Neural cell (in vitro differentiated cells): ENCODE results near the gene SPDEF. TPM values are rescaled to one million over a fixed set of nuclear protein-coding genes. Genes with fewer than 3 reads are reported as not detected.

ENCODE experiments used
- H2AFZ ChIP-seq: fragments of 200-600, 300-800 bp; sonication (generic), shearing (Covaris generic); 2 replicates; pipeline ENCODE4 v1.6.0; 2014; ENCODE audit warnings: low read depth, mild to moderate bottlenecking, antibody characterized with exemption, low read length, moderate library complexity
- H3F3A ChIP-seq: fragments of 200-600 bp; shearing (Covaris generic); 2 replicates; pipeline ENCODE4 v1.6.1; 2016; ENCODE audit warnings: mild to moderate bottlenecking, moderate library complexity, mixed read lengths, antibody characterized with exemption, low read length; ENCODE audit not compliant: insufficient read depth, poor library complexity, severe bottlenecking
- H3K27ac ChIP-seq: fragments of 200-600, 300-800 bp; sonication (generic), shearing (Covaris generic); 2 replicates; pipeline ENCODE4 v1.5.1; 2014; ENCODE audit warnings: mild to moderate bottlenecking, low read length, moderate library complexity
- H3K27me3 ChIP-seq: fragments of 300-800, 200-600 bp; sonication (generic), shearing (Covaris generic); 2 replicates; pipeline ENCODE4 v1.6.0; 2014; ENCODE audit warnings: mild to moderate bottlenecking, low read depth, low read length, moderate library complexity; ENCODE audit not compliant: insufficient read depth
- H3K36me3 ChIP-seq: fragments of 300-800, 200-600 bp; sonication (generic), shearing (Covaris generic); 2 replicates; pipeline ENCODE4 v1.5.1; 2014; ENCODE audit warnings: mild to moderate bottlenecking, antibody characterized with exemption, low read length, moderate library complexity; ENCODE audit not compliant: insufficient read depth
- H3K4me2 ChIP-seq: fragments of 300-800, 200-600 bp; sonication (generic), shearing (Covaris generic); 2 replicates; pipeline ENCODE4 v1.6.0; 2014; ENCODE audit warnings: mild to moderate bottlenecking, low read length
- H3K4me3 ChIP-seq: fragments of 300-800, 200-600 bp; sonication (generic), shearing (Covaris generic); 2 replicates; pipeline ENCODE4 v1.5.1; 2014; ENCODE audit warnings: mild to moderate bottlenecking, low read length, moderate library complexity
- H3K79me2 ChIP-seq: fragments of 200-600 bp; shearing (Covaris generic); replicated peaks from 2 replicates; pipeline ENCODE4 v1.6.0; 2014; ENCODE audit warnings: mild to moderate bottlenecking, low read length, moderate library complexity; ENCODE audit not compliant: insufficient read depth
- H3K9ac ChIP-seq: fragments of 300-800, 200-600 bp; sonication (generic), shearing (Covaris generic); 2 replicates; pipeline ENCODE4 v1.6.1; 2016; ENCODE audit warnings: mild to moderate bottlenecking, low read length, mixed read lengths
- H3K9me2 ChIP-seq: fragments of 200-600 bp; shearing (Covaris generic); 2 replicates; pipeline ENCODE4 v1.6.1; 2016; ENCODE audit warnings: mild to moderate bottlenecking, low read length, mixed read lengths; ENCODE audit not compliant: insufficient read depth
- H3K9me3 ChIP-seq: fragments of 200-600, 300-800 bp; sonication (generic), shearing (Covaris generic); 2 replicates; pipeline ENCODE4 v1.6.1; 2016; ENCODE audit warnings: mild to moderate bottlenecking, mixed run types, low read length, moderate library complexity, mixed read lengths
- H4K20me1 ChIP-seq: fragments of 200-600 bp; shearing (Covaris generic); 2 replicates; pipeline ENCODE4 v1.6.1; 2016; ENCODE audit warnings: mild to moderate bottlenecking, mixed run types; ENCODE audit not compliant: insufficient read depth
- EP300 ChIP-seq: fragments of 450-650 bp; conservative IDR thresholded peaks from 2 replicates; pipeline ENCODE4 v1.6.1; 2014; ENCODE audit warnings: antibody characterized with exemption, mild to moderate bottlenecking, moderate library complexity; ENCODE audit not compliant: poor library complexity, severe bottlenecking
- EZH2 ChIP-seq: fragments of 200-600, 300-800 bp; shearing (Covaris generic), sonication (generic); IDR thresholded peaks from 2 replicates; pipeline ENCODE4 v1.6.1; 2014; ENCODE audit warnings: antibody characterized with exemption, low read length, borderline replicate concordance, mild to moderate bottlenecking; ENCODE audit not compliant: insufficient read depth, poor library complexity, severe bottlenecking
- MXI1 ChIP-seq: fragments of 450-650 bp; conservative IDR thresholded peaks from 2 replicates; pipeline ENCODE4 v1.6.1; 2014; ENCODE audit warnings: antibody characterized with exemption, mild to moderate bottlenecking; ENCODE audit not compliant: poor library complexity, severe bottlenecking
- POLR2AphosphoS5 ChIP-seq: IDR thresholded peaks from 2 replicates; pipeline ENCODE4 v1.6.1; 2012
- RAD21 ChIP-seq: fragments of 450-650 bp; conservative IDR thresholded peaks from 2 replicates; pipeline ENCODE4 v1.6.1; 2014; ENCODE audit warnings: antibody characterized with exemption, mild to moderate bottlenecking, moderate library complexity
- SMC3 ChIP-seq: fragments of 450-650 bp; conservative IDR thresholded peaks from 2 replicates; pipeline ENCODE4 v1.6.1; 2014; ENCODE audit warnings: antibody characterized with exemption, mild to moderate bottlenecking, moderate library complexity; ENCODE audit not compliant: poor library complexity
- TAF1 ChIP-seq: IDR thresholded peaks from 2 replicates; pipeline ENCODE4 v1.6.1; 2012; ENCODE audit warnings: low read depth
- polyA plus RNA-seq: library from polyadenylated mRNA; depleted of rRNA; stranded (reverse); fragments of >200 nt; gene quantifications from 2 replicates; pipeline ENCODE4 v1.2.3, GENCODE V29; 2014
- TF ChIP-seq, protein P1 (sequence below): fragments of 450-650 bp; IDR thresholded peaks from 2 replicates; pipeline ENCODE4 v1.5.1; 2014; ENCODE audit warnings: antibody characterized with exemption, mild to moderate bottlenecking, moderate library complexity; ENCODE audit not compliant: poor library complexity, severe bottlenecking
- TF ChIP-seq, protein P2 (sequence below): IDR thresholded peaks from 2 replicates; pipeline ENCODE4 v1.6.1; 2012; ENCODE audit warnings: borderline replicate concordance

Gene SPDEF
- polyA plus RNA-seq, 1 donor from 2014 or later: 0.36 TPM

GRCh38 chr6:34538581-34538980, 17.5 kb downstream of the SPDEF start:
- no peak for TF ChIP-seq POLR2AphosphoS5
- no peak for TF ChIP-seq RAD21
- TF ChIP-seq EP300: no peak
- TF ChIP-seq TAF1: no peak
- no peak for TF ChIP-seq EZH2
- no peak for TF ChIP-seq MXI1
- TF ChIP-seq, protein P1, sequence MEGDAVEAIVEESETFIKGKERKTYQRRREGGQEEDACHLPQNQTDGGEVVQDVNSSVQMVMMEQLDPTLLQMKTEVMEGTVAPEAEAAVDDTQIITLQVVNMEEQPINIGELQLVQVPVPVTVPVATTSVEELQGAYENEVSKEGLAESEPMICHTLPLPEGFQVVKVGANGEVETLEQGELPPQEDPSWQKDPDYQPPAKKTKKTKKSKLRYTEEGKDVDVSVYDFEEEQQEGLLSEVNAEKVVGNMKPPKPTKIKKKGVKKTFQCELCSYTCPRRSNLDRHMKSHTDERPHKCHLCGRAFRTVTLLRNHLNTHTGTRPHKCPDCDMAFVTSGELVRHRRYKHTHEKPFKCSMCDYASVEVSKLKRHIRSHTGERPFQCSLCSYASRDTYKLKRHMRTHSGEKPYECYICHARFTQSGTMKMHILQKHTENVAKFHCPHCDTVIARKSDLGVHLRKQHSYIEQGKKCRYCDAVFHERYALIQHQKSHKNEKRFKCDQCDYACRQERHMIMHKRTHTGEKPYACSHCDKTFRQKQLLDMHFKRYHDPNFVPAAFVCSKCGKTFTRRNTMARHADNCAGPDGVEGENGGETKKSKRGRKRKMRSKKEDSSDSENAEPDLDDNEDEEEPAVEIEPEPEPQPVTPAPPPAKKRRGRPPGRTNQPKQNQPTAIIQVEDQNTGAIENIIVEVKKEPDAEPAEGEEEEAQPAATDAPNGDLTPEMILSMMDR: no peak
- TF ChIP-seq, protein P2, sequence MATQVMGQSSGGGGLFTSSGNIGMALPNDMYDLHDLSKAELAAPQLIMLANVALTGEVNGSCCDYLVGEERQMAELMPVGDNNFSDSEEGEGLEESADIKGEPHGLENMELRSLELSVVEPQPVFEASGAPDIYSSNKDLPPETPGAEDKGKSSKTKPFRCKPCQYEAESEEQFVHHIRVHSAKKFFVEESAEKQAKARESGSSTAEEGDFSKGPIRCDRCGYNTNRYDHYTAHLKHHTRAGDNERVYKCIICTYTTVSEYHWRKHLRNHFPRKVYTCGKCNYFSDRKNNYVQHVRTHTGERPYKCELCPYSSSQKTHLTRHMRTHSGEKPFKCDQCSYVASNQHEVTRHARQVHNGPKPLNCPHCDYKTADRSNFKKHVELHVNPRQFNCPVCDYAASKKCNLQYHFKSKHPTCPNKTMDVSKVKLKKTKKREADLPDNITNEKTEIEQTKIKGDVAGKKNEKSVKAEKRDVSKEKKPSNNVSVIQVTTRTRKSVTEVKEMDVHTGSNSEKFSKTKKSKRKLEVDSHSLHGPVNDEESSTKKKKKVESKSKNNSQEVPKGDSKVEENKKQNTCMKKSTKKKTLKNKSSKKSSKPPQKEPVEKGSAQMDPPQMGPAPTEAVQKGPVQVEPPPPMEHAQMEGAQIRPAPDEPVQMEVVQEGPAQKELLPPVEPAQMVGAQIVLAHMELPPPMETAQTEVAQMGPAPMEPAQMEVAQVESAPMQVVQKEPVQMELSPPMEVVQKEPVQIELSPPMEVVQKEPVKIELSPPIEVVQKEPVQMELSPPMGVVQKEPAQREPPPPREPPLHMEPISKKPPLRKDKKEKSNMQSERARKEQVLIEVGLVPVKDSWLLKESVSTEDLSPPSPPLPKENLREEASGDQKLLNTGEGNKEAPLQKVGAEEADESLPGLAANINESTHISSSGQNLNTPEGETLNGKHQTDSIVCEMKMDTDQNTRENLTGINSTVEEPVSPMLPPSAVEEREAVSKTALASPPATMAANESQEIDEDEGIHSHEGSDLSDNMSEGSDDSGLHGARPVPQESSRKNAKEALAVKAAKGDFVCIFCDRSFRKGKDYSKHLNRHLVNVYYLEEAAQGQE: no peak
- H3K9ac ChIP-seq: no peak overlapping the region
- H3K4me3 ChIP-seq: no peak overlapping the region
- no peaks in the 10 kb centered on the region for H3K79me2 ChIP-seq
- H3K36me3 ChIP-seq: no peaks in the 10 kb centered on the region
- H3K9me2 ChIP-seq: no peaks in the 10 kb centered on the region
- H3K27me3 ChIP-seq: no peaks in the 10 kb centered on the region
- H2AFZ ChIP-seq: no peak overlapping the region
- H3K9me3 ChIP-seq: no peaks in the 10 kb centered on the region
- no peak overlapping the region for H3K27ac ChIP-seq
- H3F3A ChIP-seq: no peaks in the 10 kb centered on the region
- no peaks in the 10 kb centered on the region for H4K20me1 ChIP-seq
- H3K4me2 ChIP-seq: no peak overlapping the region

GRCh38 chr6:34537922-34538550, 18.1 kb downstream of the SPDEF start:
- H4K20me1 ChIP-seq: no peaks in the 10 kb centered on the region
- no peaks in the 10 kb centered on the region for H3F3A ChIP-seq
- H3K27ac ChIP-seq: no peak overlapping the region
- H3K4me3 ChIP-seq: no peak overlapping the region
- H3K36me3 ChIP-seq: no peaks in the 10 kb centered on the region
- no peak overlapping the region for H3K4me2 ChIP-seq
- no peaks in the 10 kb centered on the region for H3K9me3 ChIP-seq
- H3K79me2 ChIP-seq: no peaks in the 10 kb centered on the region
- no peak for TF ChIP-seq POLR2AphosphoS5
- TF ChIP-seq, protein P2: no peak
- no peak for TF ChIP-seq RAD21
- no peak for TF ChIP-seq TAF1
- no peak for TF ChIP-seq MXI1
- TF ChIP-seq, protein P1: no peak
- no peak for TF ChIP-seq SMC3
- no peak for TF ChIP-seq EP300
- no peak for TF ChIP-seq EZH2
- no peak overlapping the region for H3K9ac ChIP-seq
- no peaks in the 10 kb centered on the region for H3K27me3 ChIP-seq
- H2AFZ ChIP-seq: no peak overlapping the region
- no peaks in the 10 kb centered on the region for H3K9me2 ChIP-seq
